ENCODE measurements around the gene HLA-DOA. TPM values are rescaled to one million over a fixed set of nuclear protein-coding genes. Genes with fewer than 3 reads are reported as not detected.

Gene HLA-DOA
- total RNA-seq (1 to 10 TPM; 6.7 to 6.9 TPM), polyA plus RNA-seq (12.0 TPM)

DNA sequence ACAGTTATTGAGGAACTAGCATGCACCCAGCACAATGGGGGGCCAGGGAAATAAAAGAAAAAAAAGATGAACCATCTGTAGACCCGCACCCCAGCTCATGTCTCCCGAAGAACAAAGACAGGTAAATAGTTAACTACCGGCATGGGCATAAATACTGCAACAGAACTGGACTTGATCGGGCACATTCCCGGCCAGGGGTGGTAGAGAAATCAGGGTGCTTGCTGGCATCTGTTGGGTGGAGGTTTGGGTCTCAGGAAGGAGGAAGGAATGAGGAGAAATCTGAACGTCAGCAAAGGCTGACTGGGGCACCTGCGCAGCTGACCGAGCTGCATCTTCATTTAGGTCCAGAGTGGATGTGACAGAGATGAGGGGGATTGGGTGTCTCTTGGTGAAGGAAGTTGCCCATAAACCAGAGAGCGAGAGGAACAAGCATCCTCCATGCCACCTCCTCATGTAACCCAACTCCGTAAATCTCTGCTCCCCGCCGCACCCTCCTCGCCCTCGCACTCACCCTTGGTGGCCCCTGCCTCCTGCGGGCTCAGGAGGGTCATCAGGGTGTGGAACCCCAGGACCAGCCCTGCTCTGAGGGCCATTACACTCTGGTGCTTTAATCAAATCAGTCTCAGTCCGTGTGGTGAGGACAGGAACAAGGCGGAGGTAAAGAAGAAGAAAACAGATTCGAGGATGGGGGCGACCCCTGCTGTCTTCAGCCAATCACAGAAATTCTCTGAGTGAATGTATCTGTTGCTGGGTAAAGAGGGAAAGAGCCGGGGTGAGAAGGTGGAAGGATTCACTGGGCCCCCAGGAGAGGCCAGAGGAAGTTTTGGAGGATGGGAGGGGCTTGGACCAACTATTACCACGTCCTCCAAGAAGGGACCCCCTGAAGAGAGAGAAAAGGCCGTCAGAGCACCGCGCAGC, at the start of gene HLA-DOA:
Gene HLA-DOA, minus strand, starts transcription at position 648 of the 918 bp plus-strand sequence.
- peaks cover 10% of the 10 kb centered on the region for H3K4me1 ChIP-seq (ENCODE audit: insufficient read depth, low read length)
- peaks cover 15 to 18% (median 18%) of the 10 kb centered on the region in 3 donors for H3K4me1 Mint-ChIP-seq
- H3K27ac Mint-ChIP-seq, result peak within 1 kb of the TSS; percentile 12 to 94 (median 80)
- peaks cover 0 to 3% (median 1%) of the 10 kb centered on the region in 3 donors for H3K36me3 Mint-ChIP-seq
- H3K27me3 Mint-ChIP-seq, result peaks cover 0 to 5% of the 10 kb centered on the region in 2 donors
- H3K4me3 Mint-ChIP-seq, result peak within 1 kb of the TSS; percentile 65 to 92 (median 84)
- DNase-seq, result peak; percentile 23 to 76 (median 56)
- peak within 1 kb of the TSS; percentile 60 for H3K4me3 ChIP-seq (ENCODE audit: low read length)
- no peaks in the 10 kb centered on the region for H3K9me3 Mint-ChIP-seq
- no peaks in the 10 kb centered on the region for H3K36me3 ChIP-seq (ENCODE audit: insufficient read depth, low read length)
- ChIA-PET CTCF (interaction anchor here (1.0 to 2.1 kb wide), 3 partner anchors 24 to 239 kb away, joined by 3 to 7 read pairs (median 3); no protein-coding TSS in a partner anchor), POLR2A (interaction anchor here (0.8 kb wide), 1 partner anchor 10 kb away, joined by 3 read pairs; no protein-coding TSS in a partner anchor)
- no peaks in the 10 kb centered on the region for H3K27me3 ChIP-seq (ENCODE audit: insufficient read depth, low read length, poor library complexity, severe bottlenecking)
- no peaks in the 10 kb centered on the region for H3K9me3 ChIP-seq (ENCODE audit: low read length)
- H3K27ac ChIP-seq (ENCODE audit: low read depth, low read length), result peak within 1 kb of the TSS; percentile 13

DNA sequence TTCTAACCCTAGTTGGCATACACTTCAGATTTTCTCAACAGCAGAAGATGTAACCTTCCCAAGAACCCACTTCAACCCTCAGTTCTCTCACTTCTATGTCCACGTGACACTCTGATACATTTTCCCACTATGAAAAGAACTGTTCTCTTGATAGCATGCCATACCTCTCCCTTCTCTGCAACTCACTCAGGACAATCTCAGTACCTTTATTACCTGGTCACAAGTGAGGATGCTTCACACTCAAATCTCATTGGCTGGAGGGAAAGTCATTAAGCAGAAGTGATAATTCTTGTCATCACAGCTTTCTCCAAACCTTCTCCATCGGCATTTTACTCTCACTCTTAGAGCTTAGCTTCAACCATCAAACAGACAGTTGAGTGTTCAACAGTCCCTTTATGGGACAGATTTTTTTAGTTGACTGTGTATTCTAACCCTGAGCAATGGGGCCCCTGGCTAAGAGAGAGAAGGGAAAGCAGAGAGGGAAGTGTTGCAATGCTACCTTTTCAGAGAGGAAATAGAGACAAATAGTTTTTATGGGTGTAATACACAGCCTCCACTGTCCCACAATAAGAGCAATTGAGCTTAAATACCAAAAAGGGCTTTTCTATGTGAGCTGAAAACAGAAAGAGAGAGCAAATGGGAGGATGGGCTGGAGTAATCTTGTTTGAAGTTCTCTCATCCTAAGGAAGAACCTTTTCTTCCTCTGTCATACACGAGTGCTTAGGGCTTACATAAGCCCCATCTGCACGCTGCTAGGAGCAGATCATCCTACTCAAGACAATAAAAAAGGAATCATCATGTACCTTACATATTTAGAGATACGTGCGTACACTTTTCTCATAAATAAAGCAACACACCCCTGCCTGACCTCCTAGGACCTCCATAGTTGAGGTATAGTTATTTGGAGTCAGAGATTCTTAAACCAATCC, 48.1 kb upstream of the HLA-DOA start:
- H3K4me3 Mint-ChIP-seq, result peak overlapping the region in 2 of 7 donors; percentile 5 to 66
- peaks cover 2 to 33% of the 10 kb centered on the region in 2 donors for H3K27me3 Mint-ChIP-seq
- Histone ChIP-seq H3K27me3 (ENCODE audit: insufficient read depth, low read length, poor library complexity, severe bottlenecking) (no peaks in the 10 kb centered on the region), H3K4me3 (ENCODE audit: low read length) (no peak overlapping the region), H3K27ac (ENCODE audit: low read depth, low read length) (no peak overlapping the region), H3K9me3 (ENCODE audit: low read length) (no peaks in the 10 kb centered on the region), H3K36me3 (ENCODE audit: insufficient read depth, low read length) (no peaks in the 10 kb centered on the region), H3K4me1 (ENCODE audit: insufficient read depth, low read length) (no peaks in the 10 kb centered on the region)
- POLR2A ChIA-PET, result no interaction called here
- CTCF ChIA-PET, result no interaction called here
- H3K4me1 Mint-ChIP-seq, result peaks cover 0 to 11% (median 4%) of the 10 kb centered on the region in 3 donors
- peak overlapping the region in 2 of 8 donors; percentile 35 to 45 for H3K27ac Mint-ChIP-seq
- no peak for DNase-seq
- no peaks in the 10 kb centered on the region for H3K36me3 Mint-ChIP-seq
- H3K9me3 Mint-ChIP-seq, result no peaks in the 10 kb centered on the region

DNA sequence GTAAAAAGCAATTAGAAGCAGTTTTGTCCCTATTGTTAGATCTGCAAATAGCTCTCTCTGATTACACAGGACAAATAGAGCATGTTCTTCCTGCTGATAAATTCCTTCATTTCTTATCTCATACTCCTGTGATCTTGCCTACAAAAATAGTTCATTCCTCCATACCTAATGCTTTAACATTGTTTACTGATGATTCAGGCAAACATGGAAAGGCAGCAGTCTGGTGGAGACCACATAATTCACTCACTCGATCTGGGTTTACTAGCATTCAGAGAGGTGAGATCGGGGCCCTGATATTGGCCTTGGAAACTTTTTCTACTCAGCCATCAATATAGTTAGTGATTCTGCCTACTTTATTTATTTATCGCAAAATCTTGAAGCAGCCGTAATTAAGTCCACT, 43.8 kb upstream of the HLA-DOA start:
- H3K27ac ChIP-seq (ENCODE audit: low read depth, low read length), result no peak overlapping the region
- CTCF ChIA-PET, result no interaction called here
- no peak for DNase-seq
- no peaks in the 10 kb centered on the region for H3K36me3 ChIP-seq (ENCODE audit: insufficient read depth, low read length)
- no peak overlapping the region for H3K4me3 Mint-ChIP-seq
- H3K27ac Mint-ChIP-seq, result no peak overlapping the region
- H3K27me3 Mint-ChIP-seq, result peaks cover 19 to 67% of the 10 kb centered on the region in 2 donors
- H3K9me3 ChIP-seq (ENCODE audit: low read length), result no peaks in the 10 kb centered on the region
- H3K4me1 Mint-ChIP-seq, result peaks cover 0 to 11% (median 0%) of the 10 kb centered on the region in 3 donors
- H3K4me1 ChIP-seq (ENCODE audit: insufficient read depth, low read length), result no peaks in the 10 kb centered on the region
- H3K27me3 ChIP-seq (ENCODE audit: insufficient read depth, low read length, poor library complexity, severe bottlenecking), result peaks cover 4% of the 10 kb centered on the region
- no peak overlapping the region for H3K4me3 ChIP-seq (ENCODE audit: low read length)
- POLR2A ChIA-PET, result no interaction called here
- no peaks in the 10 kb centered on the region for H3K36me3 Mint-ChIP-seq
- no peaks in the 10 kb centered on the region for H3K9me3 Mint-ChIP-seq

- H3K27ac Mint-ChIP-seq, result no peak overlapping the region
- no peak overlapping the region for H3K4me3 Mint-ChIP-seq
- DNase-seq, result no peak
- H3K4me1 ChIP-seq (ENCODE audit: insufficient read depth, low read length), result no peaks in the 10 kb centered on the region
- ChIA-PET POLR2A (no interaction called here), CTCF (no interaction called here)
- H3K36me3 Mint-ChIP-seq, result no peaks in the 10 kb centered on the region
- H3K27ac ChIP-seq (ENCODE audit: low read depth, low read length), result no peak overlapping the region
- peaks cover 22 to 71% of the 10 kb centered on the region in 2 donors for H3K27me3 Mint-ChIP-seq
- peaks cover 0 to 9% (median 0%) of the 10 kb centered on the region in 3 donors for H3K4me1 Mint-ChIP-seq
- no peaks in the 10 kb centered on the region for H3K36me3 ChIP-seq (ENCODE audit: insufficient read depth, low read length)
- no peak overlapping the region for H3K4me3 ChIP-seq (ENCODE audit: low read length)
- H3K27me3 ChIP-seq (ENCODE audit: insufficient read depth, low read length, poor library complexity, severe bottlenecking), result peaks cover 4% of the 10 kb centered on the region
- no peaks in the 10 kb centered on the region for H3K9me3 ChIP-seq (ENCODE audit: low read length)
- H3K9me3 Mint-ChIP-seq, result no peaks in the 10 kb centered on the region
Observed at GRCh38 chr6:33052627-33053026, 43.2 kb upstream of the HLA-DOA start.

- no peaks in the 10 kb centered on the region for H3K9me3 Mint-ChIP-seq
- H3K27me3 Mint-ChIP-seq, result peaks cover 35 to 85% of the 10 kb centered on the region in 2 donors
- no peaks in the 10 kb centered on the region for H3K4me1 Mint-ChIP-seq
- Histone ChIP-seq H3K4me1 (ENCODE audit: insufficient read depth, low read length) (no peaks in the 10 kb centered on the region), H3K9me3 (ENCODE audit: low read length) (no peaks in the 10 kb centered on the region), H3K27ac (ENCODE audit: low read depth, low read length) (no peak overlapping the region), H3K36me3 (ENCODE audit: insufficient read depth, low read length) (no peaks in the 10 kb centered on the region), H3K27me3 (ENCODE audit: insufficient read depth, low read length, poor library complexity, severe bottlenecking) (peaks cover 4% of the 10 kb centered on the region), H3K4me3 (ENCODE audit: low read length) (no peak overlapping the region)
- no peak for DNase-seq
- ChIA-PET POLR2A (no interaction called here), CTCF (no interaction called here)
- H3K27ac Mint-ChIP-seq, result no peak overlapping the region
- no peak overlapping the region for H3K4me3 Mint-ChIP-seq
- H3K36me3 Mint-ChIP-seq, result peaks cover 0 to 3% (median 0%) of the 10 kb centered on the region in 3 donors
Observed at GRCh38 chr6:33050014-33050810, 40.8 kb upstream of the HLA-DOA start.

GRCh38 chr6:33049323-33050013, 40.1 kb upstream of the HLA-DOA start:
- H3K27ac Mint-ChIP-seq, result no peak overlapping the region
- Histone ChIP-seq H3K27me3 (ENCODE audit: insufficient read depth, low read length, poor library complexity, severe bottlenecking) (peaks cover 4% of the 10 kb centered on the region), H3K27ac (ENCODE audit: low read depth, low read length) (no peak overlapping the region), H3K4me1 (ENCODE audit: insufficient read depth, low read length) (no peaks in the 10 kb centered on the region), H3K9me3 (ENCODE audit: low read length) (no peaks in the 10 kb centered on the region), H3K4me3 (ENCODE audit: low read length) (no peak overlapping the region), H3K36me3 (ENCODE audit: insufficient read depth, low read length) (no peaks in the 10 kb centered on the region)
- no peaks in the 10 kb centered on the region for H3K4me1 Mint-ChIP-seq
- POLR2A ChIA-PET, result no interaction called here
- peaks cover 41 to 88% of the 10 kb centered on the region in 2 donors for H3K27me3 Mint-ChIP-seq
- no peaks in the 10 kb centered on the region for H3K9me3 Mint-ChIP-seq
- no peak overlapping the region for H3K4me3 Mint-ChIP-seq
- H3K36me3 Mint-ChIP-seq, result peaks cover 0 to 6% (median 0%) of the 10 kb centered on the region in 3 donors
- no peak for DNase-seq
- CTCF ChIA-PET, result interaction anchor here (0.8 kb wide), 1 partner anchor 27 kb away, joined by 3 read pairs; no protein-coding TSS in a partner anchor

DNA sequence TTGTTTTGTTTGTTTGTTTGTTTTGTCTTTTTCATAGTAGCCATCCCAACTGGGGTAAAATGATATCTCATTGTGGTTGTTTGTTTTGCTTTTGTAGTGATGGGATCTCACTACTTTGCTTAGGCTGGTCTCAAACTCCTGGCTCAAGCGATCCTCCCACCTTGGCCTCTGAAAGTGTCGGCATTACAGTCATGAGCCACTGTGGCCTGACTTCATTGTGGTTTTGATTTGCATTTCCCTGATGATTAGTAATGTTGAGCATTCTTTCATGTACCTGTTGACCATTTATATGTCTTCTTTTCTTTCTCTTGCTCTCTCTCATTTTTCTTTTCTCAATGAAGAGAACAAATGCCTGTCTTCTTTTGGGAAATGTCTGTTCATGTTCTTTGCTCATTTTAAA, 30.8 kb upstream of the HLA-DOA start:
- no peak overlapping the region for H3K4me3 Mint-ChIP-seq
- POLR2A ChIA-PET, result no interaction called here
- Histone ChIP-seq H3K4me3 (ENCODE audit: low read length) (no peak overlapping the region), H3K27ac (ENCODE audit: low read depth, low read length) (no peak overlapping the region), H3K4me1 (ENCODE audit: insufficient read depth, low read length) (no peaks in the 10 kb centered on the region), H3K36me3 (ENCODE audit: insufficient read depth, low read length) (no peaks in the 10 kb centered on the region), H3K27me3 (ENCODE audit: insufficient read depth, low read length, poor library complexity, severe bottlenecking) (no peaks in the 10 kb centered on the region), H3K9me3 (ENCODE audit: low read length) (no peaks in the 10 kb centered on the region)
- no peaks in the 10 kb centered on the region for H3K4me1 Mint-ChIP-seq
- no peak overlapping the region for H3K27ac Mint-ChIP-seq
- no peak for DNase-seq
- H3K36me3 Mint-ChIP-seq, result peaks cover 0 to 13% (median 0%) of the 10 kb centered on the region in 3 donors
- peaks cover 6 to 11% (median 7%) of the 10 kb centered on the region in 5 donors for H3K9me3 Mint-ChIP-seq
- CTCF ChIA-PET, result no interaction called here
- peaks cover 21 to 27% of the 10 kb centered on the region in 2 donors for H3K27me3 Mint-ChIP-seq
